ENCODE data around the gene ADPRH. TPM values are rescaled to one million over a fixed set of nuclear protein-coding genes. Genes with fewer than 3 reads are reported as not detected.

Gene ADPRH
- total and polyA plus RNA-seq, 10 of the 15 experiments (the other 5 are each of a cell fraction or from before 2014, with no cell fraction given) = 2.3 to 32.6 (median 19.0) TPM

- 0 out of 3 replicates have a peak, but pooled peaks have one; percentile 7 for TF ChIP-seq POU2F2 (IDR thresholded peaks at IDR 0.05; ENCODE audit: borderline replicate concordance, low read depth, low read length)
These were observed 20.5 kb upstream of the ADPRH start (continued) for GRCh38 chr3:119558626-119559317.

GRCh38 chr3:119559441-119559963 is 19.8 kb upstream of the ADPRH start, which contains the start of gene CD80:
Gene CD80, minus strand, starts transcription at chr3:119559614. Its CDS starts 1,886 bp downstream, at chr3:119557728.
- Histone ChIP-seq H3K27ac (ENCODE audit: control insufficient read depth, insufficient read depth) (peak within 1 kb of the TSS; percentile 98), H3K4me3 (peak within 1 kb of the TSS; percentile 76), H4K20me1 (ENCODE audit: control insufficient read depth, insufficient read depth) (no peaks in the 10 kb centered on the region), H2AFZ (ENCODE audit: control insufficient read depth, low read depth, low read length) (peak within 1 kb of the TSS; percentile 67), H3K4me2 (ENCODE audit: control insufficient read depth, insufficient read depth) (peak within 1 kb of the TSS; percentile 98), H3K4me1 (ENCODE audit: control insufficient read depth, insufficient read depth, low read length) (peaks cover 22% of the 10 kb centered on the region), H3K36me3 (ENCODE audit: control insufficient read depth in 2 of 2, insufficient read depth in 2 of 2, low read length in 1 of 2) (peaks cover 0 to under 1% of the 10 kb centered on the region in 2 experiments; a peak in 1 of 4 replicates), H3K27me3 (replicated peaks in 1 of 2; ENCODE audit: control insufficient read depth in 2 of 2, insufficient read depth in 2 of 2, low read length in 1 of 2) (no peaks in the 10 kb centered on the region), H3K9me3 (replicated peaks; ENCODE audit: control insufficient read depth, insufficient read depth, low read length) (peaks cover 2% of the 10 kb centered on the region; the same call in 2 of the 3 replicates), H3K9ac (ENCODE audit: control insufficient read depth, insufficient read depth, low read length) (peak within 1 kb of the TSS; percentile 99), H3K79me2 (ENCODE audit: control insufficient read depth, insufficient read depth, low read length) (peaks cover 80% of the 10 kb centered on the region)
- FAIRE-seq (no peak), ATAC-seq (peak; percentile 72), DNase-seq (ENCODE audit: low read depth, low spot score) (peak; percentile 82)
- no TSS peak for BruUV-seq (replicated peaks)
- in situ Hi-C loops (cut with MboI) = no loop called here
- ChIA-PET CTCF (interaction anchor here (0.7 to 6.0 kb wide), 31 partner anchors 10 to 677 kb away, joined by 3 to 60 read pairs (median 5); partner anchors contain the start of genes ARHGAP31, TIMMDC1 and TMEM39A), POLR2A (interaction anchor here (0.6 to 6.4 kb wide), 18 partner anchors 9 to 137 kb away, joined by 3 to 104 read pairs (median 5); partner anchors contain the start of genes ADPRH, COX17, PLA1A and TIMMDC1), RAD21 (ENCODE audit: unreplicated experiment) (interaction anchor here (0.7 to 11.9 kb wide), 24 partner anchors 8 to 266 kb away, joined by 3 to 239 read pairs (median 5); partner anchors contain the start of genes ADPRH, COX17, PLA1A and TMEM39A), SMC1A (ENCODE audit: uncharacterized antibody, unreplicated experiment) (interaction anchor here (0.9 to 8.9 kb wide), 24 partner anchors 9 to 290 kb away, joined by 3 to 151 read pairs (median 6); partner anchors contain the start of genes ADPRH, COX17 and PLA1A)
- WGBS (ENCODE audit: insufficient coverage, insufficient replicate concordance, low lambda C conversion rate, missing lambda C conversion rate) = 0% methylated on average over 7 of the region's 7 CpGs
- intact Hi-C loops (cut with micrococcal nuclease; ENCODE audit: unreplicated experiment) = loop anchor here (1.0 to 10.0 kb wide), 7 partner anchors 61 to 535 kb away; partner anchors contain the start of genes COX17, GSK3B, POGLUT1 and TIMMDC1
- no peak for TF ChIP-seq SMAD1 (IDR thresholded peaks at IDR 0.05; ENCODE audit: low read depth, partially characterized antibody)
- TF ChIP-seq NFIC (IDR thresholded peaks at IDR 0.05; ENCODE audit: low read depth, low read length) = peak; percentile 38; the same call in 1 of the 2 replicates
- peak; percentile 76 for TF ChIP-seq SMC3 (IDR thresholded peaks at IDR 0.05; ENCODE audit: borderline replicate concordance, low read length)
- TF ChIP-seq CHD1 (IDR thresholded peaks at IDR 0.05; ENCODE audit: low read depth, low read length) = no peak
- peak; percentile 22; the same call in 1 of the 2 replicates for TF ChIP-seq MXI1 (IDR thresholded peaks at IDR 0.05; ENCODE audit: low read depth, low read length)
- TF ChIP-seq RAD21 (IDR thresholded peaks at IDR 0.05; ENCODE audit: insufficient read depth, low read depth, low read length) = peak; percentile 67
- 0 out of 2 replicates have a peak, but pooled peaks have one; percentile 50 for TF ChIP-seq IKZF1 (conservative IDR thresholded peaks at IDR 0.05)
- TF ChIP-seq YY1 (IDR thresholded peaks at IDR 0.05; ENCODE audit: low read depth, low read length) = peak; percentile 71
- TF ChIP-seq MLLT1 (IDR thresholded peaks at IDR 0.05) = peak; percentile 51; the same call in 1 of the 2 replicates
- no peak for TF ChIP-seq JUNB (IDR thresholded peaks at IDR 0.05)
- peak in 1 of 2 experiments; percentile 22; a peak in 1 of 4 replicates for TF ChIP-seq EP300 (IDR thresholded peaks at IDR 0.05; ENCODE audit: borderline replicate concordance in 1 of 2, control insufficient read depth in 1 of 2, low read depth in 2 of 2, low read length in 2 of 2)
- TF ChIP-seq RAD51 (IDR thresholded peaks at IDR 0.05) = no peak
- peak; percentile 35; the same call in 1 of the 2 replicates for TF ChIP-seq GATAD2B (conservative IDR thresholded peaks at IDR 0.05; ENCODE audit: low read depth)
- TF ChIP-seq TAF1 (IDR thresholded peaks at IDR 0.05; ENCODE audit: borderline replicate concordance, low read depth, low read length) = 0 out of 2 replicates have a peak, but pooled peaks have one; percentile 54
- TF ChIP-seq MAX (IDR thresholded peaks at IDR 0.05; ENCODE audit: low read depth, low read length) = 0 out of 2 replicates have a peak, but pooled peaks have one; percentile 37
- TF ChIP-seq ZNF217 (IDR thresholded peaks at IDR 0.05) = peak; percentile 40; the same call in 1 of the 2 replicates
- TF ChIP-seq IRF5 (IDR thresholded peaks at IDR 0.05; ENCODE audit: borderline replicate concordance) = no peak
